ENCODE measurements around the gene F2R.

- TF ChIP-seq CTCF (IDR thresholded peaks at IDR 0.05; ENCODE audit: control extremely low read depth in 1 of 3, insufficient read depth in 1 of 3, low read depth in 1 of 3, low read length in 3 of 3): no peak
- no peak for TF ChIP-seq ATF2 (IDR thresholded peaks at IDR 0.05; ENCODE audit: low read length)
- no peak for TF ChIP-seq GABPA (IDR thresholded peaks at IDR 0.05; ENCODE audit: borderline replicate concordance, insufficient read depth, low read length)
- TF ChIP-seq CBX5 (IDR thresholded peaks at IDR 0.05; ENCODE audit: low read depth, low read length): no peak
- TF ChIP-seq POLR2A (IDR thresholded peaks at IDR 0.05; ENCODE audit: control extremely low read depth in 1 of 2, low read depth in 2 of 2, low read length in 2 of 2): no peak
- no peak for TF ChIP-seq YY1 (IDR thresholded peaks at IDR 0.05; ENCODE audit: low read depth, low read length)
Observed at GRCh38 chr5:76718880-76719279, 3.0 kb downstream of the F2R start.

All from H1 (cell line).